Measurements from ENCODE around the gene ITGAV.

The ITGAV gene

GRCh38 chr2:186718122-186718521 lies 128.3 kb downstream of the ITGAV start:
- no peak for DNase-seq (ENCODE audit: low read depth in 3 of 3)

- DNase-seq (ENCODE audit: low read depth in 3 of 3) = no peak
Observed at GRCh38 chr2:186718903-186719302, 129.0 kb downstream of the ITGAV start.

GRCh38 chr2:186721956-186722355 lies 132.1 kb downstream of the ITGAV start:
- no peak for DNase-seq (ENCODE audit: low read depth in 3 of 3)

- no peak for DNase-seq (ENCODE audit: low read depth in 3 of 3)
Observed at GRCh38 chr2:186724736-186725135, 134.9 kb downstream of the ITGAV start.

GRCh38 chr2:186725783-186726182 lies 135.9 kb downstream of the ITGAV start:
- DNase-seq (ENCODE audit: low read depth in 3 of 3) = no peak

- DNase-seq (ENCODE audit: low read depth in 3 of 3) = no peak
Observed at GRCh38 chr2:186726938-186727337, 137.1 kb downstream of the ITGAV start.

GRCh38 chr2:186728631-186729030 lies 138.8 kb downstream of the ITGAV start:
- DNase-seq (ENCODE audit: low read depth in 3 of 3) = no peak
